Eye (tissue), 1 donor: Measurements from ENCODE around the gene FBN2.
"Not testable (repeated sequence)": the region's sequence is repeated elsewhere in the genome, so short reads cannot be mapped to it uniquely, and the experiment has no call there.

Experiments
- DNase-seq: peaks from one replicate; pipeline ENCODE4 v3.0.0-alpha.2; 2015

Gene FBN2

GRCh38 chr5:128532776-128533175 lies 5.3 kb downstream of the FBN2 start:
- DNase-seq: no peak

GRCh38 chr5:128532127-128532526 lies 5.9 kb downstream of the FBN2 start:
- no peak for DNase-seq

- DNase-seq: no peak
Measured at GRCh38 chr5:128528637-128529255, 9.3 kb downstream of the FBN2 start.

GRCh38 chr5:128528126-128528525 lies 9.9 kb downstream of the FBN2 start:
- DNase-seq: no peak

- no peak for DNase-seq
Measured at GRCh38 chr5:128527077-128527476, 11.0 kb downstream of the FBN2 start.

GRCh38 chr5:128522336-128522735 lies 15.7 kb downstream of the FBN2 start:
- no peak for DNase-seq

GRCh38 chr5:128519827-128520226 lies 18.2 kb downstream of the FBN2 start:
- no peak for DNase-seq

- no peak for DNase-seq
Measured at GRCh38 chr5:128516978-128517377, 21.1 kb downstream of the FBN2 start.

- peak; percentile 14 for DNase-seq
Measured at GRCh38 chr5:128513806-128514205, 24.2 kb downstream of the FBN2 start.

GRCh38 chr5:128512894-128513293 lies 25.2 kb downstream of the FBN2 start:
- no peak for DNase-seq

GRCh38 chr5:128506643-128507042 lies 31.4 kb downstream of the FBN2 start:
- DNase-seq: no peak

- not testable (repeated sequence) for DNase-seq
Measured at GRCh38 chr5:128503727-128504126, 34.3 kb downstream of the FBN2 start.

GRCh38 chr5:128498844-128499455 lies 39.1 kb downstream of the FBN2 start:
- DNase-seq: peak; percentile 59

GRCh38 chr5:128494516-128494915 lies 43.5 kb downstream of the FBN2 start:
- no peak for DNase-seq

GRCh38 chr5:128493657-128494329 lies 44.3 kb downstream of the FBN2 start:
- no peak for DNase-seq

- DNase-seq: no peak
Measured at GRCh38 chr5:128491291-128491690, 46.8 kb downstream of the FBN2 start.

GRCh38 chr5:128490761-128491160 lies 47.3 kb downstream of the FBN2 start:
- DNase-seq: no peak

GRCh38 chr5:128487041-128487440 lies 51.0 kb downstream of the FBN2 start:
- DNase-seq: no peak

GRCh38 chr5:128483738-128484137 lies 54.3 kb downstream of the FBN2 start:
- DNase-seq: no peak

GRCh38 chr5:128480906-128481633 lies 57.0 kb downstream of the FBN2 start:
- no peak for DNase-seq

GRCh38 chr5:128480158-128480557 lies 57.9 kb downstream of the FBN2 start:
- no peak for DNase-seq

GRCh38 chr5:128478386-128479368 lies 59.4 kb downstream of the FBN2 start:
- no peak for DNase-seq
